GM23338 (cell line): Measurements from ENCODE around the gene GNAO1. TPM values are rescaled to one million over a fixed set of nuclear protein-coding genes. Genes with fewer than 3 reads are reported as not detected.

ENCODE experiments used
- ATAC-seq: fragments of 200-7000 bp; cut with Tn5 transposase; 3 replicates; pipeline ENCODE4 v1.9.1; 2020
- DNase-seq: peaks from one replicate; pipeline ENCODE4 v3.0.0-alpha.2; 2015; ENCODE audit warnings: low spot score
- H2AFZ ChIP-seq: fragments of 200-600 bp; sonication (generic); 2 replicates; pipeline ENCODE4 v1.8.0; 2016; ENCODE audit warnings: antibody characterized with exemption, mild to moderate bottlenecking, moderate library complexity
- H3F3A ChIP-seq: fragments of 200-600 bp; sonication (generic); replicated peaks from 2 replicates; pipeline ENCODE4 v1.8.0; 2017; ENCODE audit warnings: antibody characterized with exemption, mixed run types, low read depth
- H3K27ac ChIP-seq: fragments of 200-600 bp; sonication (generic); 2 replicates; pipeline ENCODE4 v1.6.1; 2016; ENCODE audit warnings: low read depth
- H3K27me3 ChIP-seq: fragments of 200-600 bp; sonication (generic); 2 replicates; pipeline ENCODE4 v1.8.0; 2016; ENCODE audit warnings: mild to moderate bottlenecking, mixed run types, moderate library complexity; ENCODE audit not compliant: insufficient read depth
- H3K36me3 ChIP-seq: fragments of 200-600 bp; sonication (generic); 2 replicates; pipeline ENCODE4 v1.8.0; 2016; ENCODE audit warnings: mild to moderate bottlenecking; ENCODE audit not compliant: insufficient read depth
- H3K4me1 ChIP-seq: fragments of 200-600 bp; sonication (generic); 2 replicates; pipeline ENCODE4 v1.8.0; 2016; ENCODE audit warnings: mild to moderate bottlenecking, moderate library complexity; ENCODE audit not compliant: insufficient read depth
- H3K4me2 ChIP-seq: fragments of 200-600 bp; sonication (generic); 2 replicates; pipeline ENCODE4 v1.7.1; 2017; ENCODE audit warnings: mixed run types
- H3K4me3 ChIP-seq: fragments of 200-600 bp; sonication (generic); 2 replicates; pipeline ENCODE4 v1.6.1; 2016; ENCODE audit warnings: mixed run types
- H3K79me2 ChIP-seq: fragments of 200-600 bp; sonication (generic); replicated peaks from 2 replicates; pipeline ENCODE4 v1.8.0; 2017; ENCODE audit warnings: mild to moderate bottlenecking; ENCODE audit not compliant: insufficient read depth
- H3K9me2 ChIP-seq: fragments of 200-600 bp; sonication (generic); 2 replicates; pipeline ENCODE4 v1.8.0; 2017; ENCODE audit not compliant: insufficient read depth
- H4K20me1 ChIP-seq: fragments of 200-600 bp; sonication (generic); replicated peaks from 2 replicates; pipeline ENCODE4 v1.8.0; 2017; ENCODE audit warnings: mild to moderate bottlenecking; ENCODE audit not compliant: insufficient read depth
- H3K27ac Mint-ChIP-seq: 2 replicates; pipeline ENCODE4 v1.8.0; 2020; ENCODE audit warnings: inconsistent platforms, mild to moderate bottlenecking, moderate library complexity, mixed read lengths
- H3K27me3 Mint-ChIP-seq: 3 replicates; pipeline ENCODE4 v1.8.0; 2022; ENCODE audit warnings: low read depth, mild to moderate bottlenecking, moderate library complexity, mixed read lengths, inconsistent platforms; ENCODE audit not compliant: insufficient read depth, poor library complexity
- H3K36me3 Mint-ChIP-seq: 3 replicates; pipeline ENCODE4 v1.8.0; 2021; ENCODE audit warnings: low read depth, mild to moderate bottlenecking, inconsistent platforms, moderate library complexity, mixed read lengths
- H3K4me1 Mint-ChIP-seq: 3 replicates; pipeline ENCODE4 v1.8.0; 2020; ENCODE audit warnings: mild to moderate bottlenecking, inconsistent platforms, mixed read lengths
- H3K4me3 Mint-ChIP-seq: 3 replicates; pipeline ENCODE4 v1.8.0; 2021; ENCODE audit warnings: moderate library complexity, mild to moderate bottlenecking, inconsistent platforms, mixed read lengths
- H3K9me3 Mint-ChIP-seq: 3 replicates; pipeline ENCODE4 v1.8.0; 2020; ENCODE audit warnings: moderate library complexity, mild to moderate bottlenecking, inconsistent platforms, mixed read lengths
- CREB1 ChIP-seq: fragments of 250-450 bp; sonication (Bioruptor Pico); IDR thresholded peaks from 2 replicates; pipeline ENCODE4 v1.5.0; 2020; ENCODE audit warnings: low read depth, mild to moderate bottlenecking, moderate library complexity
- EZH2 ChIP-seq: fragments of 200-600 bp; sonication (generic); IDR thresholded peaks from one replicate; pipeline ENCODE4 v1.8.0; 2017; ENCODE audit warnings: antibody characterized with exemption, mild to moderate bottlenecking, low read depth; ENCODE audit not compliant: unreplicated experiment
- EZH2phosphoT487 ChIP-seq: fragments of 200-600 bp; sonication (generic); IDR thresholded peaks from one replicate; pipeline ENCODE4 v1.8.1; 2018; ENCODE audit warnings: antibody characterized with exemption; ENCODE audit not compliant: unreplicated experiment
- NANOG ChIP-seq: IDR thresholded peaks from 2 replicates; pipeline ENCODE4 v1.6.1; 2016; ENCODE audit warnings: antibody characterized with exemption, borderline replicate concordance
- STAT1 ChIP-seq: IDR thresholded peaks from one replicate; pipeline ENCODE4 v1.6.1; 2016; ENCODE audit warnings: antibody characterized with exemption; ENCODE audit not compliant: unreplicated experiment
- polyA plus RNA-seq: library from polyadenylated mRNA; unstranded; fragments of >200 nt; fragmentation: Nextera tagmentation; extraction: Ambion mirVana; gene quantifications from 2 replicates; pipeline ENCODE4 v1.2.1, GENCODE V29; 2016
- total RNA-seq: library from RNA; depleted of rRNA; stranded (reverse); fragments of >200 nt; shearing (Covaris generic); gene quantifications from 2 replicates; pipeline ENCODE4 v1.2.3, GENCODE V29; 2014
- TF ChIP-seq, protein P1 (sequence below): fragments of 250-450 bp; sonication (Bioruptor Pico); IDR thresholded peaks from 2 replicates; pipeline ENCODE4 v1.5.0; 2020; ENCODE audit warnings: mild to moderate bottlenecking, moderate library complexity
- TF ChIP-seq, protein P2 (sequence below): IDR thresholded peaks from one replicate; pipeline ENCODE4 v1.6.1; 2018; ENCODE audit warnings: antibody characterized with exemption; ENCODE audit not compliant: unreplicated experiment

Gene GNAO1
- total and polyA plus RNA-seq, 2 experiments from 2014 or later, result 6.5 to 24.8 TPM

DNA sequence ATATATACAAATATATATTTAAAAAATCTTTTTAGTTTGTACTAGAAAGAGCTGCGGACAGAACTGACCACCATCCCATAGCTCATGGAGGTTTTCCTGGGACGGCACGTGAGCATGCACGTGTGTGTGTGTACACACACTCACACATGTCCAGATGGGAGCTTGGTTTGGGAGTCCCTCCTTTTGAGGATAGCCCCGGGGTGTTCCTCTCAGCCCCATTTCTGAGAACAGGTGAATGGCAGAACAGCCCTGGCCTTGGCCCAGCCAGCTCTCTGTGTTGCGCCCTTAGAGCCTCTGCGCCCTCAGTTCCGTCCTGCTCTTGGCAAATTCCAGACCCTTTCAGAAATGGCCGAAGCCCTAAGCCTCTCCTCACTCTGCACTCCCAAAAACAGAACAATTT is 163.9 kb downstream of the GNAO1 start:
- Mint-ChIP-seq H3K27ac (no peak overlapping the region), H3K4me3 (no peak overlapping the region), H3K36me3 (no peaks in the 10 kb centered on the region; the same call in 2 of the 3 replicates), H3K9me3 (no peaks in the 10 kb centered on the region), H3K27me3 (peaks cover 4% of the 10 kb centered on the region), H3K4me1 (peaks cover 38% of the 10 kb centered on the region)
- no peak overlapping the region for H3K4me3 ChIP-seq
- peak overlapping the region; percentile 74; the same call in 1 of the 2 replicates for H3K4me2 ChIP-seq
- no peaks in the 10 kb centered on the region for H4K20me1 ChIP-seq
- no peak for TF ChIP-seq STAT1
- no peak for TF ChIP-seq EZH2
- TF ChIP-seq EZH2phosphoT487, result no peak
- no peak for TF ChIP-seq NANOG
- TF ChIP-seq, protein P1, sequence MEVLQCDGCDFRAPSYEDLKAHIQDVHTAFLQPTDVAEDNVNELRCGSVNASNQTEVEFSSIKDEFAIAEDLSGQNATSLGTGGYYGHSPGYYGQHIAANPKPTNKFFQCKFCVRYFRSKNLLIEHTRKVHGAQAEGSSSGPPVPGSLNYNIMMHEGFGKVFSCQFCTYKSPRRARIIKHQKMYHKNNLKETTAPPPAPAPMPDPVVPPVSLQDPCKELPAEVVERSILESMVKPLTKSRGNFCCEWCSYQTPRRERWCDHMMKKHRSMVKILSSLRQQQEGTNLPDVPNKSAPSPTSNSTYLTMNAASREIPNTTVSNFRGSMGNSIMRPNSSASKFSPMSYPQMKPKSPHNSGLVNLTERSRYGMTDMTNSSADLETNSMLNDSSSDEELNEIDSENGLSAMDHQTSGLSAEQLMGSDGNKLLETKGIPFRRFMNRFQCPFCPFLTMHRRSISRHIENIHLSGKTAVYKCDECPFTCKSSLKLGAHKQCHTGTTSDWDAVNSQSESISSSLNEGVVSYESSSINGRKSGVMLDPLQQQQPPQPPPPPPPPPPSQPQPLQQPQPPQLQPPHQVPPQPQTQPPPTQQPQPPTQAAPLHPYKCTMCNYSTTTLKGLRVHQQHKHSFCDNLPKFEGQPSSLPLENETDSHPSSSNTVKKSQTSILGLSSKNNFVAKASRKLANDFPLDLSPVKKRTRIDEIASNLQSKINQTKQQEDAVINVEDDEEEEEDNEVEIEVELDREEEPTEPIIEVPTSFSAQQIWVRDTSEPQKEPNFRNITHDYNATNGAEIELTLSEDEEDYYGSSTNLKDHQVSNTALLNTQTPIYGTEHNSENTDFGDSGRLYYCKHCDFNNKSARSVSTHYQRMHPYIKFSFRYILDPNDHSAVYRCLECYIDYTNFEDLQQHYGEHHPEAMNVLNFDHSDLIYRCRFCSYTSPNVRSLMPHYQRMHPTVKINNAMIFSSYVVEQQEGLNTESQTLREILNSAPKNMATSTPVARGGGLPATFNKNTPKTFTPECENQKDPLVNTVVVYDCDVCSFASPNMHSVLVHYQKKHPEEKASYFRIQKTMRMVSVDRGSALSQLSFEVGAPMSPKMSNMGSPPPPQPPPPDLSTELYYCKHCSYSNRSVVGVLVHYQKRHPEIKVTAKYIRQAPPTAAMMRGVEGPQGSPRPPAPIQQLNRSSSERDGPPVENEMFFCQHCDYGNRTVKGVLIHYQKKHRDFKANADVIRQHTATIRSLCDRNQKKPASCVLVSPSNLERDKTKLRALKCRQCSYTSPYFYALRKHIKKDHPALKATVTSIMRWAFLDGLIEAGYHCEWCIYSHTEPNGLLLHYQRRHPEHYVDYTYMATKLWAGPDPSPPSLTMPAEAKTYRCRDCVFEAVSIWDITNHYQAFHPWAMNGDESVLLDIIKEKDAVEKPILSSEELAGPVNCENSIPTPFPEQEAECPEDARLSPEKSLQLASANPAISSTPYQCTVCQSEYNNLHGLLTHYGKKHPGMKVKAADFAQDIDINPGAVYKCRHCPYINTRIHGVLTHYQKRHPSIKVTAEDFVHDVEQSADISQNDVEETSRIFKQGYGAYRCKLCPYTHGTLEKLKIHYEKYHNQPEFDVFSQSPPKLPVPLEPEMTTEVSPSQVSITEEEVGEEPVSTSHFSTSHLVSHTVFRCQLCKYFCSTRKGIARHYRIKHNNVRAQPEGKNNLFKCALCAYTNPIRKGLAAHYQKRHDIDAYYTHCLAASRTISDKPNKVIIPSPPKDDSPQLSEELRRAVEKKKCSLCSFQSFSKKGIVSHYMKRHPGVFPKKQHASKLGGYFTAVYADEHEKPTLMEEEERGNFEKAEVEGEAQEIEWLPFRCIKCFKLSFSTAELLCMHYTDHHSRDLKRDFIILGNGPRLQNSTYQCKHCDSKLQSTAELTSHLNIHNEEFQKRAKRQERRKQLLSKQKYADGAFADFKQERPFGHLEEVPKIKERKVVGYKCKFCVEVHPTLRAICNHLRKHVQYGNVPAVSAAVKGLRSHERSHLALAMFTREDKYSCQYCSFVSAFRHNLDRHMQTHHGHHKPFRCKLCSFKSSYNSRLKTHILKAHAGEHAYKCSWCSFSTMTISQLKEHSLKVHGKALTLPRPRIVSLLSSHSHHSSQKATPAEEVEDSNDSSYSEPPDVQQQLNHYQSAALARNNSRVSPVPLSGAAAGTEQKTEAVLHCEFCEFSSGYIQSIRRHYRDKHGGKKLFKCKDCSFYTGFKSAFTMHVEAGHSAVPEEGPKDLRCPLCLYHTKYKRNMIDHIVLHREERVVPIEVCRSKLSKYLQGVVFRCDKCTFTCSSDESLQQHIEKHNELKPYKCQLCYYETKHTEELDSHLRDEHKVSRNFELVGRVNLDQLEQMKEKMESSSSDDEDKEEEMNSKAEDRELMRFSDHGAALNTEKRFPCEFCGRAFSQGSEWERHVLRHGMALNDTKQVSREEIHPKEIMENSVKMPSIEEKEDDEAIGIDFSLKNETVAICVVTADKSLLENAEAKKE (CRISPR knock-in tag), result no peak
- DNase-seq (peak; percentile 6), ATAC-seq (no peak)
- H3K79me2 ChIP-seq, result no peaks in the 10 kb centered on the region
- H3K4me1 ChIP-seq, result peaks cover 23% of the 10 kb centered on the region
- peak overlapping the region; percentile 96 for H2AFZ ChIP-seq
- no peaks in the 10 kb centered on the region for H3K36me3 ChIP-seq
- H3K9me2 ChIP-seq, result no peaks in the 10 kb centered on the region
- H3K27ac ChIP-seq, result no peak overlapping the region
- no peaks in the 10 kb centered on the region for H3K27me3 ChIP-seq
- H3F3A ChIP-seq, result no peaks in the 10 kb centered on the region; the same call in 1 of the 2 replicates

DNA sequence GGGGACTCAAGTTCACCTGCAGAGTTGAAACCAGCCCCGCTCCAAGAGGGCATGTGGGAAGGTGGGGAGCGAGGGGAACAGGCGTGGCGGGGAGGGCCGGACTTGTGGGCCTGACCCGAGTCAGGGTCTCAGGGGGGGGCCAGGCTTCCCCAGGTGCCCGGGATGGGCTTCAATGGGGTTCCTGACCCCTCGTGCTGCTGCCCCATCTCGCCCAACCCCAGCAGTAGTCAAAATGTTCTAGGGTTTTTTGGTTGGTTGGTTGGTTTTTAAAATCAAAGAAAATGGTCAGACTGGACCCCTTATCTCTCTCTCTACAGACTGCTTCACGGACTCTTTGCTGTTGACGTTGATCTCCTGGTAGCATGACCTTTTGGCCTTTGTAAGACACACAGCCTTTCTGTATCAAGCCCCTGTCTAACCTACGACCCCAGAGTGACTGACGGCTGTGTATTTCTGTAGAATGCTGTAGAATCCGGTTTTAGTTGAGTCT is 164.5 kb downstream of the GNAO1 start:
- Histone ChIP-seq H4K20me1 (no peaks in the 10 kb centered on the region), H2AFZ (peak overlapping the region; percentile 96), H3K4me3 (peak overlapping the region; percentile 38), H3K27me3 (no peaks in the 10 kb centered on the region), H3K27ac (peak overlapping the region; percentile 48; the same call in 1 of the 2 replicates), H3K9me2 (no peaks in the 10 kb centered on the region), H3F3A (no peaks in the 10 kb centered on the region; the same call in 1 of the 2 replicates), H3K36me3 (no peaks in the 10 kb centered on the region), H3K4me1 (peaks cover 23% of the 10 kb centered on the region), H3K4me2 (peak overlapping the region; percentile 74), H3K79me2 (no peaks in the 10 kb centered on the region)
- TF ChIP-seq CREB1, result no peak
- TF ChIP-seq, protein P2, sequence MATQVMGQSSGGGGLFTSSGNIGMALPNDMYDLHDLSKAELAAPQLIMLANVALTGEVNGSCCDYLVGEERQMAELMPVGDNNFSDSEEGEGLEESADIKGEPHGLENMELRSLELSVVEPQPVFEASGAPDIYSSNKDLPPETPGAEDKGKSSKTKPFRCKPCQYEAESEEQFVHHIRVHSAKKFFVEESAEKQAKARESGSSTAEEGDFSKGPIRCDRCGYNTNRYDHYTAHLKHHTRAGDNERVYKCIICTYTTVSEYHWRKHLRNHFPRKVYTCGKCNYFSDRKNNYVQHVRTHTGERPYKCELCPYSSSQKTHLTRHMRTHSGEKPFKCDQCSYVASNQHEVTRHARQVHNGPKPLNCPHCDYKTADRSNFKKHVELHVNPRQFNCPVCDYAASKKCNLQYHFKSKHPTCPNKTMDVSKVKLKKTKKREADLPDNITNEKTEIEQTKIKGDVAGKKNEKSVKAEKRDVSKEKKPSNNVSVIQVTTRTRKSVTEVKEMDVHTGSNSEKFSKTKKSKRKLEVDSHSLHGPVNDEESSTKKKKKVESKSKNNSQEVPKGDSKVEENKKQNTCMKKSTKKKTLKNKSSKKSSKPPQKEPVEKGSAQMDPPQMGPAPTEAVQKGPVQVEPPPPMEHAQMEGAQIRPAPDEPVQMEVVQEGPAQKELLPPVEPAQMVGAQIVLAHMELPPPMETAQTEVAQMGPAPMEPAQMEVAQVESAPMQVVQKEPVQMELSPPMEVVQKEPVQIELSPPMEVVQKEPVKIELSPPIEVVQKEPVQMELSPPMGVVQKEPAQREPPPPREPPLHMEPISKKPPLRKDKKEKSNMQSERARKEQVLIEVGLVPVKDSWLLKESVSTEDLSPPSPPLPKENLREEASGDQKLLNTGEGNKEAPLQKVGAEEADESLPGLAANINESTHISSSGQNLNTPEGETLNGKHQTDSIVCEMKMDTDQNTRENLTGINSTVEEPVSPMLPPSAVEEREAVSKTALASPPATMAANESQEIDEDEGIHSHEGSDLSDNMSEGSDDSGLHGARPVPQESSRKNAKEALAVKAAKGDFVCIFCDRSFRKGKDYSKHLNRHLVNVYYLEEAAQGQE, result no peak
- Mint-ChIP-seq H3K4me1 (peaks cover 38% of the 10 kb centered on the region), H3K9me3 (no peaks in the 10 kb centered on the region), H3K27ac (no peak overlapping the region), H3K36me3 (no peaks in the 10 kb centered on the region), H3K4me3 (peak overlapping the region; percentile 74), H3K27me3 (peaks cover 4% of the 10 kb centered on the region)
- DNase-seq (no peak), ATAC-seq (peak; percentile 2; the same call in 2 of the 3 replicates)
